Left ventricle myocardium inferior (tissue), 1 donor: ENCODE measurements around the gene ABCD2. TPM values are rescaled to one million over a fixed set of nuclear protein-coding genes. Genes with fewer than 3 reads are reported as not detected.
"Not testable (repeated sequence)": the region's sequence is repeated elsewhere in the genome, so short reads cannot be mapped to it uniquely, and the experiment has no call there.

Experiments used
- DNase-seq: peaks from one replicate; pipeline ENCODE4 v3.0.0-alpha.2; 2020
- H3K27ac ChIP-seq: fragments of 200-600 bp; replicated peaks from 2 replicates; pipeline ENCODE4 v1.8.0; 2021
- H3K27me3 ChIP-seq: fragments of 200-600 bp; 2 replicates; pipeline ENCODE4 v1.8.0; 2021; ENCODE audit warnings: low read depth
- H3K36me3 ChIP-seq: fragments of 200-600 bp; 2 replicates; pipeline ENCODE4 v1.8.0; 2021
- H3K4me1 ChIP-seq: fragments of 200-600 bp; 2 replicates; pipeline ENCODE4 v1.8.0; 2021
- H3K4me3 ChIP-seq: fragments of 200-600 bp; 2 replicates; pipeline ENCODE4 v1.8.0; 2021; ENCODE audit warnings: mild to moderate bottlenecking, moderate library complexity
- H3K9me3 ChIP-seq: fragments of 200-600 bp; replicated peaks from 2 replicates; pipeline ENCODE4 v1.8.0; 2021
- intact Hi-C: fragments of 100-400 bp; cut with micrococcal nuclease; formaldehyde crosslinking; loops from one replicate; pipeline ENCODE4 v1.11.0; 2022
- total RNA-seq: library from RNA; stranded (reverse); fragmentation: NEBNext Ultra II Directional; extraction: Animal tissue kit (Norgen Biotek cat#: 25700); gene quantifications from one replicate; pipeline ENCODE4 v1.2.1, GENCODE V29; 2021
- TF ChIP-seq, protein P1 (sequence below): fragments of 200-600 bp; IDR thresholded peaks from 2 replicates; pipeline ENCODE4 v1.8.0; 2021; ENCODE audit warnings: antibody characterized with exemption, mild to moderate bottlenecking, borderline replicate concordance
- donor health status: DM: no; HTN: yes; CAD: no; lungs with severe emphysema.

ABCD2 gene
- total RNA-seq, 1 donor from 2014 or later = 6.5 TPM

DNA sequence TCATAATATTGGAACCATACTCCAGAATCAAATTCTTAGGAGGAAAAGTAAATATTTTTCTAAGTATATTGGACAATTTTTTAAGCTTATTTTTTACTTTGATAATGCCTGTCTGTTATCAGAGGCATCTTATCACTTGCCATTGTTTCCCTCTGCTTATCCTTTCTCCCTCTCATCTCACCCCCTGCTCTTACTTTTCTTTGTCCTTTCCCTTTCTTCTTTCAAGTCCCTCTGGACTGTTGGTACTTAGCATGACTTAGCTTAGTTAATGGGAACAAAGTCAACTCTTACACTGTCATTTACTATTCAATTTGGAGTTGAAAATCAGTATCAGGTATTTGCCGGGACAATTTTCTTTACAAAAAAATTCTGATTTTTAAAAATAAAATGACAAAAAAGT is 45.2 kb downstream of the ABCD2 start:
- TF ChIP-seq, protein P1, sequence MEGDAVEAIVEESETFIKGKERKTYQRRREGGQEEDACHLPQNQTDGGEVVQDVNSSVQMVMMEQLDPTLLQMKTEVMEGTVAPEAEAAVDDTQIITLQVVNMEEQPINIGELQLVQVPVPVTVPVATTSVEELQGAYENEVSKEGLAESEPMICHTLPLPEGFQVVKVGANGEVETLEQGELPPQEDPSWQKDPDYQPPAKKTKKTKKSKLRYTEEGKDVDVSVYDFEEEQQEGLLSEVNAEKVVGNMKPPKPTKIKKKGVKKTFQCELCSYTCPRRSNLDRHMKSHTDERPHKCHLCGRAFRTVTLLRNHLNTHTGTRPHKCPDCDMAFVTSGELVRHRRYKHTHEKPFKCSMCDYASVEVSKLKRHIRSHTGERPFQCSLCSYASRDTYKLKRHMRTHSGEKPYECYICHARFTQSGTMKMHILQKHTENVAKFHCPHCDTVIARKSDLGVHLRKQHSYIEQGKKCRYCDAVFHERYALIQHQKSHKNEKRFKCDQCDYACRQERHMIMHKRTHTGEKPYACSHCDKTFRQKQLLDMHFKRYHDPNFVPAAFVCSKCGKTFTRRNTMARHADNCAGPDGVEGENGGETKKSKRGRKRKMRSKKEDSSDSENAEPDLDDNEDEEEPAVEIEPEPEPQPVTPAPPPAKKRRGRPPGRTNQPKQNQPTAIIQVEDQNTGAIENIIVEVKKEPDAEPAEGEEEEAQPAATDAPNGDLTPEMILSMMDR = no peak
- no peak overlapping the region for H3K27ac ChIP-seq
- H3K27me3 ChIP-seq = no peaks in the 10 kb centered on the region
- no peak for DNase-seq
- peaks cover 28% of the 10 kb centered on the region for H3K36me3 ChIP-seq
- H3K9me3 ChIP-seq = peaks cover 4% of the 10 kb centered on the region
- no peak overlapping the region for H3K4me3 ChIP-seq
- intact Hi-C loops = no loop called here
- no peaks in the 10 kb centered on the region for H3K4me1 ChIP-seq

DNA sequence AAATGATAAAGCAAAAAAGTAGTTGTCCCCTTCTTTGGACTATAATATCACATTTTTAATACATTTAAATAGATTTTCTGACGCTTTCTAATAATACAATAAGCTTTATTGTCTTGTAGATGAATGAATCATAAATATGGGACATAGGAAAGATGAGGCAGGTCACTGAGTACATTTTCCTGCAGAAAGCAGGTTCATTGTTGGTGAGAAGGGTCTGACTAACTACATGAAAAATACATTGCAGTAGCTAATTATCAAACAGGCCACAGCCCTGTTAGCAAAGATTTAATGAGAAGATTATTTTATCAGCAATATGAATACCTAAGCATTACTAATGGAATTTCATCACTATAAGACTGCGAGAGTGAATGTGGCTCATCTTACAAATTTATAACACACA is 45.6 kb downstream of the ABCD2 start:
- DNase-seq = no peak
- H3K9me3 ChIP-seq = peaks cover 8% of the 10 kb centered on the region
- H3K36me3 ChIP-seq = peaks cover 32% of the 10 kb centered on the region
- H3K27ac ChIP-seq = no peak overlapping the region
- no peak overlapping the region for H3K4me3 ChIP-seq
- no peaks in the 10 kb centered on the region for H3K27me3 ChIP-seq
- H3K4me1 ChIP-seq = no peaks in the 10 kb centered on the region
- intact Hi-C loops = no loop called here
- TF ChIP-seq, protein P1 = no peak

DNA sequence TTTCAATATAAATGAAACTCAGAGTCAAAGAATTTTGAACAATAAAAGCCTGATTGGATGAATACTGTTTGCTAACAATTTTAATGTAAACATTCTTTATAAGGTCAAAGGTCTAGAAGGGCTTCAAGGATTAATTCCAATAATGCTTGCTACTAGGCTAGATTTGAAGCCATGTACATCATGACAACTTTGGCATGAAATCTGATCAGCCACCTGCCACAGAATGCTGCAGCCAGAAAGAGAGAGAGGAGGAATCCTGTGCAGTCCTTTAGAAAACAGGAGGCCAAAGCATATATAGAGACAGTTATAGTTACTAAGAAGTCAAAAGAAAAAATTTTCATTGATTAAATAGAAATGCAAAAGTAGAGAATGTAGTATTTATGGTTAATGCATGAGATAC is 47.1 kb downstream of the ABCD2 start:
- H3K4me1 ChIP-seq = no peaks in the 10 kb centered on the region
- H3K9me3 ChIP-seq = peaks cover 11% of the 10 kb centered on the region
- no peak overlapping the region for H3K4me3 ChIP-seq
- peaks cover 31% of the 10 kb centered on the region for H3K36me3 ChIP-seq
- intact Hi-C loops = no loop called here
- no peaks in the 10 kb centered on the region for H3K27me3 ChIP-seq
- H3K27ac ChIP-seq = no peak overlapping the region
- DNase-seq = no peak
- TF ChIP-seq, protein P1 = no peak

DNA sequence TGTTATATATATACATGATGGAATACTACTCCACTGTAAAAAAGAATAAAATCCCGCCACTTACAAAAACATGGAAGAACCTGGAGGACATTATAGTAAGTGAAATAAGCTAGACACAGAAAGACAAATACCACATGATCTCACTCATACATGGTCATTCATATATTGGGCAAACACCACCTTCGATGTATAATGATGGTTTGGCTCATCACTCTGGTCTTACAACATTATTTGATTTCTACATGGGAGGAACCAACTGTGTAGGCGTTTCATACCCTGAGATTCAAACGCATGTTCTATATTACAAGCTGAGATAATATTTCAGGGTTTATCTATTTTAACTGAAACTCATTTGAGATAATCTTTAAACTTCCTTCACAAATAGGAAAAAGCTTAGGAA is 48.3 kb downstream of the ABCD2 start:
- H3K4me1 ChIP-seq = no peaks in the 10 kb centered on the region
- H3K27me3 ChIP-seq = no peaks in the 10 kb centered on the region
- peaks cover 31% of the 10 kb centered on the region for H3K36me3 ChIP-seq
- H3K9me3 ChIP-seq = peaks cover 11% of the 10 kb centered on the region
- no peak overlapping the region for H3K4me3 ChIP-seq
- DNase-seq = no peak
- intact Hi-C loops = no loop called here
- no peak overlapping the region for H3K27ac ChIP-seq
- TF ChIP-seq, protein P1 = no peak

DNA sequence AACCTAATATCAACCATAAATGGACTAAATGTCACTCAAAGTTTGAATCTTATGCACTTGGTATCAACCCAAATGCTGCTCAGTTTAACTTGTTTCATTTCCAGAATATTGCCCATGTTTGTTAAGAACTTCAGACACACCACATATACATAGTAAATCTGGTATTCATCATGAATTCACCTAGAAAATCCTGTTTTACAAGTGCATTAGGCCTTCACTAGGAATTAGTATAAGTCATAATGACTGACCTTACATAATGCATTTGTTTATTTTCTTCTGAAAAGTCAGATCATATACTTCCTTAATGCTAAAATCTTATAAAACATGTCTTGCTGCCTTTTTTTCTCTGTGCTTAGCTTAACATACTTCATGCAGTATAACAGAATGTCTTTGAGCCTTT is 66.1 kb downstream of the ABCD2 start:
- Histone ChIP-seq H3K4me3 (no peak overlapping the region), H3K9me3 (peaks cover 15% of the 10 kb centered on the region), H3K4me1 (no peaks in the 10 kb centered on the region), H3K27me3 (no peaks in the 10 kb centered on the region), H3K27ac (no peak overlapping the region), H3K36me3 (peaks cover 13% of the 10 kb centered on the region)
- no peak for DNase-seq
- TF ChIP-seq, protein P1 = no peak
- intact Hi-C loops = no loop called here

DNA sequence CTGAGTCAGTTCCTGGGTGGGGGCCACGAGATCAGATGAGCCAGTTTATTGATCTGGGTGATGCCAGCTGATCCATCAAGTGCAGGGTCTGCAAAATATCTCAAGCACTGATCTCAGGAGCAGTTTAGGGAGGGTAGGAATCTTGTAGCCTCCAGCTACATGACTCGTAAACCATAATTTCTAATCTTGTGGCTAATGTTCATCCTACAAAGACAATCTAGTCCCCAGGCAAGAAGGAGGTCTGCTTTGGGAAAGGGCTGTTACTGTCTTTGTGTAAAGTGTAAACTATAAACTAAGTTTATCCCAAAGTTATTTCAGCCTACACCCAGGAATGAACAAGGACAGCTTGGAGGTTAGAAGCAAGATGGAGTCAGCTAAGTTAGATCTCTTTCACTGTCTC is 75.4 kb downstream of the ABCD2 start:
- H3K27ac ChIP-seq, H3K9me3 ChIP-seq, DNase-seq, H3K4me1 ChIP-seq, intact Hi-C loops, H3K36me3 ChIP-seq, H3K27me3 ChIP-seq, H3K4me3 ChIP-seq: not testable (repeated sequence)
